Measurements from ENCODE around the gene ACTA2.

ACTA2 gene

GRCh38 chr10:88918191-88918905 lies 34.2 kb downstream of the ACTA2 start:
- no peak for DNase-seq

GRCh38 chr10:88916986-88917385 lies 35.6 kb downstream of the ACTA2 start:
- DNase-seq: no peak

- no peak for DNase-seq
Observed at GRCh38 chr10:88916231-88916630, 36.3 kb downstream of the ACTA2 start.

GRCh38 chr10:88915781-88916180 lies 36.8 kb downstream of the ACTA2 start:
- no peak for DNase-seq

GRCh38 chr10:88913788-88914187 lies 38.8 kb downstream of the ACTA2 start:
- DNase-seq: no peak

- no peak for DNase-seq
Observed at GRCh38 chr10:88913127-88913526, 39.4 kb downstream of the ACTA2 start.

- no peak for DNase-seq
Observed at GRCh38 chr10:88911851-88912250, 40.7 kb downstream of the ACTA2 start.

- DNase-seq: no peak
Observed at GRCh38 chr10:88911116-88911515, 41.5 kb downstream of the ACTA2 start.

GRCh38 chr10:88908194-88908593 lies 44.4 kb downstream of the ACTA2 start:
- no peak for DNase-seq

- DNase-seq: no peak
Observed at GRCh38 chr10:88906921-88907320, 45.7 kb downstream of the ACTA2 start.

GRCh38 chr10:88903715-88904114 lies 48.9 kb downstream of the ACTA2 start:
- DNase-seq: no peak

GRCh38 chr10:88901984-88902789 lies 50.4 kb downstream of the ACTA2 start:
- DNase-seq: no peak

GRCh38 chr10:88901206-88901983 lies 51.2 kb downstream of the ACTA2 start:
- DNase-seq: no peak

GRCh38 chr10:88899886-88900285 lies 52.7 kb downstream of the ACTA2 start:
- DNase-seq: no peak

- no peak for DNase-seq
Observed at GRCh38 chr10:88898727-88899126, 53.8 kb downstream of the ACTA2 start.

GRCh38 chr10:88896994-88897853 lies 55.3 kb downstream of the ACTA2 start:
- no peak for DNase-seq

GRCh38 chr10:88896372-88896993 lies 56.1 kb downstream of the ACTA2 start:
- DNase-seq: no peak

GRCh38 chr10:88895250-88895649 lies 57.3 kb downstream of the ACTA2 start:
- no peak for DNase-seq

- no peak for DNase-seq
Observed at GRCh38 chr10:88893611-88894010, 59.0 kb downstream of the ACTA2 start.

- DNase-seq: no peak
Observed at GRCh38 chr10:88892222-88892967, 60.2 kb downstream of the ACTA2 start.

GRCh38 chr10:88890681-88891381 lies 61.7 kb downstream of the ACTA2 start:
- no peak for DNase-seq

All from 8988T (cell line).